ENCODE results near the gene CRYGS.

DNA sequence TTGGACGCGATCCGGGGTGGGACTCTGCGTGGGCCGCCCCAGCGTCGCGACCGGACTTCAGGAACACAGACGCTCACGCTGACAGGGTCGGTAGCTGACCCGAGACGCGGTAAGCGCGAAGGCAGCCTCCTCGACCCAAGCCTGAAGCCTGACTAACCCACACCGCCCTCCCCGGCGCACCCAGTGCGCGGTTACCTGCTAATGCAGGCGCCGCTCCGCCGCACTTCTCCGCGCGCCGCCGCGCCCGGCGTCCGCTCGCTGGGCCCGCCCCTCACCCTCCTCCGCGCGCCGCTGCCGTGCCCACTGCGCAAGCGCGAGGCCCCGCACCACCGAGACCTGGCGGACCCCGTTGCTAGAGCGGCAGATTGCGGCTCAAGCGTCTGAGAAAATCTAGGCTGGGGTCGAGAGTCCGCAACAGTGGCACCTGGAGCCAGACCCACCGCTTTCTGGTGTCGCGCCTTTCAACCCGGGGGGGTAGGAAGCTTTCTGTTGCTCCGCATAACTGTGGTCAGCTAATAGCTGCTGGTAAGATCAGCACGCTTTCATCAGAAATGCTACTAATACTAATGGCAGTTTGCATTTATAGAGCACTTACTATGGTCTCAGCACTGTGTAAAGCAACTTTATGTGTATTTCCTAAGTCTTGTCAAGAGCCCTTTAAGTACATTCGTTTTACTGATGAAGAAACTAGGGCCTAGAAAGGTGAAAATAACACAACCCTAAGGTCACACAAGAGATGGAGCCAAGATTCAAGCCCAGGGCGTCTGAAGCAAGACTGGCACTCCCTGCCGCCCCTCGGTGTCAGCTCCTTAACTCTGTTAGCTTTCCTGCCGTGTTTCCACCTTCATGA lies 23.1 kb upstream of the CRYGS start, which contains the start of gene TBCCD1:
- TF ChIP-seq, protein P1, sequence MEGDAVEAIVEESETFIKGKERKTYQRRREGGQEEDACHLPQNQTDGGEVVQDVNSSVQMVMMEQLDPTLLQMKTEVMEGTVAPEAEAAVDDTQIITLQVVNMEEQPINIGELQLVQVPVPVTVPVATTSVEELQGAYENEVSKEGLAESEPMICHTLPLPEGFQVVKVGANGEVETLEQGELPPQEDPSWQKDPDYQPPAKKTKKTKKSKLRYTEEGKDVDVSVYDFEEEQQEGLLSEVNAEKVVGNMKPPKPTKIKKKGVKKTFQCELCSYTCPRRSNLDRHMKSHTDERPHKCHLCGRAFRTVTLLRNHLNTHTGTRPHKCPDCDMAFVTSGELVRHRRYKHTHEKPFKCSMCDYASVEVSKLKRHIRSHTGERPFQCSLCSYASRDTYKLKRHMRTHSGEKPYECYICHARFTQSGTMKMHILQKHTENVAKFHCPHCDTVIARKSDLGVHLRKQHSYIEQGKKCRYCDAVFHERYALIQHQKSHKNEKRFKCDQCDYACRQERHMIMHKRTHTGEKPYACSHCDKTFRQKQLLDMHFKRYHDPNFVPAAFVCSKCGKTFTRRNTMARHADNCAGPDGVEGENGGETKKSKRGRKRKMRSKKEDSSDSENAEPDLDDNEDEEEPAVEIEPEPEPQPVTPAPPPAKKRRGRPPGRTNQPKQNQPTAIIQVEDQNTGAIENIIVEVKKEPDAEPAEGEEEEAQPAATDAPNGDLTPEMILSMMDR (IDR thresholded peaks at IDR 0.05): peak in 1 of 4 experiments; percentile 20
- TF ChIP-seq POLR2A (IDR thresholded peaks at IDR 0.05): peak; percentile 93 to 96

Measured in uterus (tissue), 2 donors.